Effector CD4-positive, alpha-beta T cell (primary cell): ENCODE results near the gene CLEC18A.
"Not testable (repeated sequence)": the region's sequence is repeated elsewhere in the genome, so short reads cannot be mapped to it uniquely, and the experiment has no call there.

Experiments used
- DNase-seq: peaks from one replicate; pipeline ENCODE4 v3.0.0-alpha.2; 2020

The CLEC18A gene

GRCh38 chr16:69952572-69953355 lies 1.6 kb downstream of the CLEC18A start:
- not testable (repeated sequence) for DNase-seq

GRCh38 chr16:69954241-69954640 lies 3.1 kb downstream of the CLEC18A start:
- not testable (repeated sequence) for DNase-seq

DNA sequence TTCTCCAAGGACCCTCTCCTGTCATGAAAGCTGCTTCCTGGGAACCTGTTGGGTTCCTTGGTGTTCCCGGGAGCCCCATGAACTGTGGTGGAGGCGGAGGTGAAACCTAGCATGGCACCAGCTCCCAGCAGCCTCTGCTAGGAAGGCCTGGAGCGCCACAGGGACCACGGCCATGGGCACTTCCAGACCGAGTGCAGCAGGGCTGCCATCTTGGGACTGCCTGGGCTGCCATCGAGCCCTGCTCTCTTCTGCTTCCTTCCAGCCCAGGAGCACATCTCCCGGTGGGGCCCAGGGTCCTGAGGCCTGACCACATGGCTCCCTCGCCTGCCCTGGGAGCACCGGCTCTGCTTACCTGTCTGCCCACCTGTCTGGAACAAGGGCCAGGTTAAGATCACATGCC lies 12.2 kb downstream of the CLEC18A start:
- DNase-seq: not testable (repeated sequence)

- not testable (repeated sequence) for DNase-seq
These were observed 14.0 kb downstream of the CLEC18A start for GRCh38 chr16:69964960-69965660.

DNA sequence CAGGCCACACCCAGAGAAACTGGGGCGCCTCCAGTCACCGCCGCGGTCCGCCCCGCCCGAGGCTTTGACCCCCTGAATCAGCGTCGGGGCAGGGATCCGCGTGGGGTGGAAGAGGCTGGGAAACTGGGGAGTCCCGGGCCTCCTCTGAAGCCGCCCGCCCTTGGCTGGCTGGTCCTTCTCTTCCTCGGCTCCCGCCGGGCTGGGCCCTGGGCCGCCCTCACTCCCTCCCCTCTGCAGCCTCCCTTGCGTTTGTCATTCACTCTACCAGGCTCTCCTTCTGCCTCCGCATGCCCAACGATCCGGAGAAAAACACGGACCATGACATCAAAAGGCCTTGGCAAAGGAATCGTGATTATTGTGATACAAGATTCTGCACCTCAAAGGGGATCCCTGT lies 14.5 kb downstream of the CLEC18A start:
- DNase-seq: not testable (repeated sequence)

- DNase-seq: not testable (repeated sequence)
These were observed 16.6 kb downstream of the CLEC18A start for GRCh38 chr16:69967688-69968087.

DNA sequence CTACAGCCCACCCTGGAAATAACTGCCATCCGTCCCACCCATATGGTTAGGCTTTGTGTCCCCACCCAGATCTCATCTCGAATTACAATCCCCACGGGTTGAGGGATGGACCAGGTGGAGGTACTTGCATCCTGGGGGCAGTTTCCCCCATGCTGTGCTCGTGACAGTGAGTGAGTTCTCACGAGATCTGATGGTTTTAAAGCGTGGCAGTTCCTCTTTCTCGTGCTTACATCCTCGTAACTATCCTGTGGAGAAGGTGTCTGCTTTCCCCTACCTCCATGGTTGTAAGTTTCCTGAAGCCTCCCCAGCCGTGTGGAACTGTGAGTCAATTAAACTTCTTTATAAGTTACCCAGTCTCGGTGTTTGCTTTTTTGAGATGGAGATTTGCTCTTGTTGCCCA lies 17.0 kb downstream of the CLEC18A start:
- not testable (repeated sequence) for DNase-seq

- not testable (repeated sequence) for DNase-seq
These were observed 18.5 kb downstream of the CLEC18A start for GRCh38 chr16:69969657-69970056.

- not testable (repeated sequence) for DNase-seq
These were observed 21.0 kb downstream of the CLEC18A start for GRCh38 chr16:69972120-69972519.

- DNase-seq: not testable (repeated sequence)
These were observed 21.8 kb downstream of the CLEC18A start for GRCh38 chr16:69972935-69973334.

DNA sequence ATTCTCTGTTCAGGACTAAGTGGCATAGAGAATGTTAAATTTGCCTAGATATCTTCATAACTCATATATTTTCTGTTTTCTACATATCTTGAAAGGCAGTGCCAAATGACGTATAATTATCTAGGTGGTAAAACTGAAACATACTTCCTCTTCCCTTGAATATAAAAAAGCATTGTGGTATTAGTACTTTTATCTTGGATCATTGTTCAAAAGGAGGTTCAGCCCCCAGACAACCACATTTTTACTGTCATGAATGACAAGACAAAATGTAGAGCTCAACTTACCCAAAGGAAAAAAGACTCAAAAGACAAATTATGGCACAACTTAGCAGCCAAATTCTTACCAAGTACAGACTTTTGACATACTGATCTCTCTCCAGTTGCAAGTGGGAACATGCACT lies 34.1 kb downstream of the CLEC18A start:
- DNase-seq: not testable (repeated sequence)

GRCh38 chr16:69997956-69998355 lies 46.8 kb downstream of the CLEC18A start:
- DNase-seq: not testable (repeated sequence)

- DNase-seq: not testable (repeated sequence)
These were observed 48.7 kb downstream of the CLEC18A start for GRCh38 chr16:69999801-70000200.

- DNase-seq: not testable (repeated sequence)
These were observed 52.4 kb downstream of the CLEC18A start for GRCh38 chr16:70003511-70003910.

GRCh38 chr16:70008604-70009003 lies 57.5 kb downstream of the CLEC18A start:
- not testable (repeated sequence) for DNase-seq

GRCh38 chr16:70010615-70011014 lies 59.5 kb downstream of the CLEC18A start:
- DNase-seq: not testable (repeated sequence)

- not testable (repeated sequence) for DNase-seq
These were observed 60.0 kb downstream of the CLEC18A start for GRCh38 chr16:70011120-70011519.

GRCh38 chr16:70012354-70012753 lies 61.2 kb downstream of the CLEC18A start:
- DNase-seq: not testable (repeated sequence)

DNA sequence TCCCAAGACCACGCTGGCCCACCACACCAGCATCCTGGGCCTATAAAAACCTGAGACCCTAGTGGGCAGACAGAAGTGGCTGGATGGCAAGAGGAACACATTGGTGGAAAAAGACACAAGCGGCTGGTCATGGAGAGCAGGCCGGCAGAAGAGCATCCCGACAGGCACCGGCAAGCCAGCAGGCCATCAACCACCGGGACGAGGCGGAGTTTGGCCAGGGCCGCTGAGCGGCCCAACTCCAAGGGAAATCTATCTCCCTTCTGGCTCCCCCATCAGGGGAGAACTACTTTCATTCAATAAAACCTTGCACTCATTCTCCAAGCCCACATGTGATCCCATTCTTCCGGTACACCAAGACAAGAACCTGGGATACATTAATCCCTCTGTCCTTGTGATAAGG lies 61.8 kb downstream of the CLEC18A start:
- DNase-seq: not testable (repeated sequence)
